Stimulated activated naive CD8-positive, alpha-beta T cell treated with anti-CD3 and anti-CD28 coated beads, Interleukin-15, amount 100 ng/mL, for 72 hours (primary cell): ENCODE measurements around the gene ALG3.
A peak's percentile ranks its signal among the peaks of the same experiment; 100 is the strongest.

Experiments
- ATAC-seq: fragments of 150-1000 bp; cut with Tn5 transposase; 2 replicates; pipeline ENCODE4 v1.10.0; 2021; ENCODE audit warnings: mild to moderate bottlenecking, moderate library complexity
- DNase-seq, 2 donors: peaks; one replicate each; pipeline ENCODE4 v3.0.0; 2021 to 2022
- H3K27ac Mint-ChIP-seq, 2 donors: one replicate each; pipeline ENCODE4 v1.8.0; 2022; ENCODE audit warnings: mild to moderate bottlenecking in 2 of 2, mixed read lengths in 2 of 2, moderate library complexity in 2 of 2
- H3K27me3 Mint-ChIP-seq: one replicate; pipeline ENCODE4 v1.8.0; 2022; ENCODE audit warnings: mixed read lengths
- H3K4me1 Mint-ChIP-seq: one replicate; pipeline ENCODE4 v1.8.0; 2022; ENCODE audit warnings: mild to moderate bottlenecking, mixed read lengths
- H3K4me3 Mint-ChIP-seq, 2 donors: one replicate each; pipeline ENCODE4 v1.8.0; 2022; ENCODE audit warnings: mild to moderate bottlenecking in 2 of 2, mixed read lengths in 2 of 2, moderate library complexity in 1 of 2
- H3K9me3 Mint-ChIP-seq, 2 donors: one replicate each; pipeline ENCODE4 v1.8.0; 2022; ENCODE audit warnings: mixed read lengths in 2 of 2

Gene ALG3

DNA sequence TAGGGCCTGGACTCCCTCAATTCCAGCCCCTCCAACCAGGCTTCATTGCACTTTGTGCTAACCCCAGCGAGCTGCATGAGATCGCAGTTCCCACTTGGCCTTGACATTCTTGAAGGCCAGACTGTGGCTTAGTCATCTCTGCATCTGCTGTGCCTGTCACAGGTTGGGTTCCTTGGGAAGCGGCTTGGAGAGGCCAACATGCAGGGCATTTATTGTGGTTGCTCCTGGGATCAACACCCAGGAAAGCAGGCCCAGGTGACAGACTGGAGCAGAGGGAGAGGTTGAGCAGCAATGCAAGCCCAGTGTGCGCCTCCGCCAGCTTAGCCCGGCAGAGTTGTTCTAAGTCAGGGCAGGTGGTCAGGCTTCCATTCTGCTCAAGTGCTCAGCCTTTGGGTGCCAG, 52.2 kb downstream of the ALG3 start:
- no peaks in the 10 kb centered on the region for H3K27me3 Mint-ChIP-seq
- H3K4me3 Mint-ChIP-seq, result no peak overlapping the region
- ATAC-seq (peak; percentile 10), DNase-seq (no peak)
- H3K4me1 Mint-ChIP-seq, result no peaks in the 10 kb centered on the region
- H3K9me3 Mint-ChIP-seq, result no peaks in the 10 kb centered on the region
- H3K27ac Mint-ChIP-seq, result no peak overlapping the region

DNA sequence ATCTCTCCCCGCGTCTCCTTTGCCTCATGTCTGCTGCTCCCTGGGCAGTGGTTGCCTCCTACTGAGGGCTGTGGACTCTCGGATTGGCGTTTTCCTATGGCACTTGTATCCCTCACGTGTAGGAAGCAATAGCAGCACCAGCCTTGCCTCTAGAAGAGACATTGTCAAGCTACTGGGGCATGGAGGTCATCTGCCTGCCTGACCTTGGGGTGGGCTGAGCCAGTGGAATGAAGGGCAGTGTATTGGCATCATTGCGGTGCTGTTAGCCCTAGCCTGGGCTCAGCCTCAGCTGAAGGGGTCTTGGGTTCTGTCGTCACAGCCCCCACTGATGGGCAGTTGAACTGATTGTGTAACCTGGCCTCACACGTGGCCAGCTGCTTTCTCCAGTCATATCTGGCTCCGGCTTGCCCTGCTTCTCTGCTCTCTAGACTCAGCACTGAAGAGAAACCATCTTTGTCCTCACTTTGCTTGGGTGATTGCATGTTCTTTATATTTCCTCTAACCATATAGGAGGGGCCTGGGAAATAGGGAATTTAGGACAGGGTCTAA, 54.7 kb downstream of the ALG3 start:
- no peak overlapping the region for H3K4me3 Mint-ChIP-seq
- H3K4me1 Mint-ChIP-seq, result peaks cover 11% of the 10 kb centered on the region
- no peak for DNase-seq
- no peak for ATAC-seq
- no peak overlapping the region for H3K27ac Mint-ChIP-seq
- no peaks in the 10 kb centered on the region for H3K9me3 Mint-ChIP-seq
- H3K27me3 Mint-ChIP-seq, result no peaks in the 10 kb centered on the region

DNA sequence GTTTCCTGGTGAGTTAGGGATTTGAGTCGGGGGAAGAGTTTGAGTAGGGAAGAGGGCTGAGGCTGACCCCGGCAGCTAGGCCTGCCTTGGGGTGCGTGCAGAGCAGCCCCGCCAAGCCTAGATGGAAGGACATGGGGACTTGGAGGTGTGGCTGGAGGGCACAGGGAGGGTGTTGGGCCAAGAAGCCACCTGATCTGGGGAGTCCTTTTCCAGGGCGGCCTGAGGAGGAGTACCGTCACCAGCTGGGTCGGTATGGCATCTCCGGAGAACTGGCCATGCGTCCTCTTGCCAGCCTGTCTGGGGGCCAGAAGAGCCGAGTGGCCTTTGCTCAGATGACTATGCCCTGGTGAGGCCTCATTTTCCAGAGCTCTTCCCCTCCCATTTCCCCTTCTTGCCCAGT, 55.9 kb downstream of the ALG3 start:
- no peak overlapping the region for H3K4me3 Mint-ChIP-seq
- peaks cover 23% of the 10 kb centered on the region for H3K4me1 Mint-ChIP-seq
- no peak overlapping the region for H3K27ac Mint-ChIP-seq
- ATAC-seq, result no peak
- H3K27me3 Mint-ChIP-seq, result no peaks in the 10 kb centered on the region
- no peaks in the 10 kb centered on the region for H3K9me3 Mint-ChIP-seq
- no peak for DNase-seq
